B cell (primary cell): Measurements from ENCODE around the gene TLL1. TPM values are rescaled to one million over a fixed set of nuclear protein-coding genes. Genes with fewer than 3 reads are reported as not detected.

Experiments used
- ATAC-seq: fragments of 200-7000 bp; cut with Tn5 transposase; one replicate; pipeline ENCODE4 v1.10.0; 2021; ENCODE audit warnings: low read depth, mild to moderate bottlenecking, moderate number of reproducible peaks, moderate library complexity
- CTCF ChIA-PET: fragments of 350-600 bp; sonication (Branson Sonifier 250); formaldehyde crosslinking; loops from one replicate; lab custom pipeline; 2021; ENCODE audit warnings: antibody characterized with exemption, inconsistent platforms; lab: Charles Lee
- POLR2A ChIA-PET: fragments of 350-600 bp; sonication (Branson Sonifier 250); formaldehyde crosslinking; loops from one replicate; lab custom pipeline; 2021; ENCODE audit warnings: antibody characterized with exemption; lab: Charles Lee
- DNase-seq: peaks from one replicate; pipeline ENCODE4 v3.0.0; 2013
- H2AFZ ChIP-seq: 2 replicates; pipeline ENCODE4 v1.6.1; 2012; ENCODE audit warnings: mild to moderate bottlenecking, low read depth, low read length; ENCODE audit not compliant: insufficient read depth, poor library complexity, severe bottlenecking
- H3K27ac ChIP-seq, 2 donors: 1 replicate in 1 of 2; 2 replicates in 1 of 2; pipeline ENCODE4 v1.5.1; 2012 to 2013; ENCODE audit warnings: low read length in 2 of 2, mild to moderate bottlenecking in 2 of 2, moderate library complexity in 1 of 2
- H3K27me3 ChIP-seq, 4 experiments: fragments of 200-600 bp in 1 of 4; sonication (generic) in 1 of 4; replicated peaks in 1 of 4; 1 replicate in 2 of 4; 2 replicates in 2 of 4; pipeline versions ENCODE4 v1.6.1 to v1.7.0; 2013 to 2016; ENCODE audit warnings: low read length in 3 of 4, mild to moderate bottlenecking in 2 of 4, mixed read lengths in 1 of 4, moderate library complexity in 1 of 4; ENCODE audit not compliant: insufficient read depth in 4 of 4, control insufficient read depth in 3 of 4; ENCODE audit errors: control extremely low read depth in 1 of 4
- H3K36me3 ChIP-seq, 2 experiments: replicated peaks in 1 of 2; 1 replicate in 1 of 2; 2 replicates in 1 of 2; pipeline versions ENCODE4 v1.6.1 to v1.7.1; 2013; ENCODE audit warnings: low read length in 1 of 2; ENCODE audit not compliant: insufficient read depth in 2 of 2, control insufficient read depth in 1 of 2; ENCODE audit errors: control extremely low read depth in 1 of 2, extremely low read depth in 1 of 2
- H3K4me1 ChIP-seq, 2 donors: fragments of 200-600 bp in 1 of 2; sonication (generic) in 1 of 2; 1 replicate in 1 of 2; 2 replicates in 1 of 2; pipeline versions ENCODE4 v1.5.1 to v1.6.1; 2013 to 2017; ENCODE audit warnings: low read length in 2 of 2; ENCODE audit not compliant: control insufficient read depth in 2 of 2, insufficient read depth in 2 of 2
- H3K4me2 ChIP-seq: replicated peaks from 2 replicates; pipeline ENCODE3; 2012; ENCODE audit warnings: mild to moderate bottlenecking, low read depth, low read length; ENCODE audit not compliant: poor library complexity, severe bottlenecking
- H3K4me3 ChIP-seq, 5 experiments: fragments of 200-600 bp in 1 of 5; sonication (generic) in 1 of 5; 1 replicate in 3 of 5; 2 replicates in 2 of 5; pipeline versions ENCODE4 v1.5.1 to v1.7.0; 2011 to 2016; ENCODE audit warnings: low read length in 4 of 5, mild to moderate bottlenecking in 4 of 5, low read depth in 2 of 5, control low read depth in 1 of 5, moderate library complexity in 1 of 5; ENCODE audit not compliant: insufficient read depth in 1 of 5; ENCODE audit errors: control extremely low read depth in 1 of 5, extremely low read depth in 1 of 5
- H3K79me2 ChIP-seq: fragments of 200-600 bp; sonication (generic); one replicate; pipeline ENCODE4 v1.6.0; 2016; ENCODE audit warnings: low read length; ENCODE audit not compliant: control insufficient read depth, insufficient read depth
- H3K9ac ChIP-seq: fragments of 200-600 bp; sonication (generic); 2 replicates; pipeline ENCODE4 v1.6.1; 2017; ENCODE audit warnings: mild to moderate bottlenecking, low read length, moderate library complexity
- H3K9me3 ChIP-seq, 3 donors: one replicate each; pipeline versions ENCODE4 v1.6.1 to v1.7.1; 2013; ENCODE audit warnings: low read length in 2 of 3; ENCODE audit not compliant: control insufficient read depth in 2 of 3, insufficient read depth in 1 of 3; ENCODE audit errors: control extremely low read depth in 1 of 3
- H4K20me1 ChIP-seq: 2 replicates; pipeline ENCODE4 v1.6.0; 2012; ENCODE audit warnings: mild to moderate bottlenecking, low read length; ENCODE audit not compliant: insufficient read depth, control insufficient read depth, poor library complexity, severe bottlenecking
- H3K27ac Mint-ChIP-seq: one replicate; pipeline ENCODE4 v1.8.0; 2021; ENCODE audit warnings: mixed read lengths
- H3K27me3 Mint-ChIP-seq: one replicate; pipeline ENCODE4 v1.8.0; 2021; ENCODE audit warnings: mixed read lengths
- H3K4me1 Mint-ChIP-seq: one replicate; pipeline ENCODE4 v1.8.0; 2021; ENCODE audit warnings: mixed read lengths
- H3K4me3 Mint-ChIP-seq: one replicate; pipeline ENCODE4 v1.8.0; 2021; ENCODE audit warnings: mixed read lengths
- H3K9me3 Mint-ChIP-seq: one replicate; pipeline ENCODE4 v1.8.0; 2022; ENCODE audit warnings: mixed read lengths; ENCODE audit not compliant: insufficient read depth
- EZH2 ChIP-seq: IDR thresholded peaks from 2 replicates; pipeline ENCODE4 v1.6.1; 2012; ENCODE audit warnings: borderline replicate concordance, low read depth, mild to moderate bottlenecking, moderate library complexity, low read length; ENCODE audit not compliant: insufficient read depth, poor library complexity, severe bottlenecking
- WGBS: methylation state at CpG from one replicate; pipeline ENCODE4 v1.1.5; 2013; ENCODE audit warnings: missing lambda C conversion rate; ENCODE audit not compliant: insufficient coverage; 5-methylcytosine and 5-hydroxymethylcytosine counted together
- intact Hi-C: fragments of 100-400 bp; cut with micrococcal nuclease; formaldehyde crosslinking; loops from one replicate; pipeline ENCODE4 v1.10.0; 2022
- polyA plus RNA-seq: library from polyadenylated mRNA; depleted of rRNA; stranded (reverse); fragments of >200 nt; gene quantifications from 2 replicates; pipeline ENCODE4 v1.2.3, GENCODE V29; 2012
- total RNA-seq, 2 donors: library from RNA; stranded (reverse); fragments of 120-200 nt in 1 of 2; gene quantifications; 1 replicate in 1 of 2; 2 replicates in 1 of 2; pipeline versions ENCODE4 v1.2.3 to v1.2.4, GENCODE V29; 2013 to 2022
- TF ChIP-seq, protein P1 (sequence below): fragments of 200-600 bp; IDR thresholded peaks from one replicate; pipeline ENCODE4 v1.8.0; 2022; ENCODE audit warnings: antibody characterized with exemption, mild to moderate bottlenecking

Gene TLL1
- total and polyA plus RNA-seq, 2 donors (not counting 1 experiment from before 2014, with no cell fraction given) = not detected

- ATAC-seq (no peak), DNase-seq (no peak)
- Histone ChIP-seq H3K27me3 (no peaks in the 10 kb centered on the region), H3K9me3 (no peaks in the 10 kb centered on the region), H3K9ac (no peak overlapping the region), H4K20me1 (no peaks in the 10 kb centered on the region), H3K4me3 (no peak overlapping the region), H3K27ac (no peak overlapping the region), H3K4me2 (no peak overlapping the region), H3K4me1 (no peaks in the 10 kb centered on the region), H3K79me2 (no peaks in the 10 kb centered on the region), H2AFZ (no peak overlapping the region), H3K36me3 (no peaks in the 10 kb centered on the region)
- Mint-ChIP-seq H3K9me3 (no peaks in the 10 kb centered on the region), H3K27me3 (no peaks in the 10 kb centered on the region), H3K4me1 (no peaks in the 10 kb centered on the region), H3K27ac (no peak overlapping the region), H3K4me3 (no peak overlapping the region)
- POLR2A ChIA-PET = no interaction called here
- intact Hi-C loops = no loop called here
- TF ChIP-seq, protein P1, sequence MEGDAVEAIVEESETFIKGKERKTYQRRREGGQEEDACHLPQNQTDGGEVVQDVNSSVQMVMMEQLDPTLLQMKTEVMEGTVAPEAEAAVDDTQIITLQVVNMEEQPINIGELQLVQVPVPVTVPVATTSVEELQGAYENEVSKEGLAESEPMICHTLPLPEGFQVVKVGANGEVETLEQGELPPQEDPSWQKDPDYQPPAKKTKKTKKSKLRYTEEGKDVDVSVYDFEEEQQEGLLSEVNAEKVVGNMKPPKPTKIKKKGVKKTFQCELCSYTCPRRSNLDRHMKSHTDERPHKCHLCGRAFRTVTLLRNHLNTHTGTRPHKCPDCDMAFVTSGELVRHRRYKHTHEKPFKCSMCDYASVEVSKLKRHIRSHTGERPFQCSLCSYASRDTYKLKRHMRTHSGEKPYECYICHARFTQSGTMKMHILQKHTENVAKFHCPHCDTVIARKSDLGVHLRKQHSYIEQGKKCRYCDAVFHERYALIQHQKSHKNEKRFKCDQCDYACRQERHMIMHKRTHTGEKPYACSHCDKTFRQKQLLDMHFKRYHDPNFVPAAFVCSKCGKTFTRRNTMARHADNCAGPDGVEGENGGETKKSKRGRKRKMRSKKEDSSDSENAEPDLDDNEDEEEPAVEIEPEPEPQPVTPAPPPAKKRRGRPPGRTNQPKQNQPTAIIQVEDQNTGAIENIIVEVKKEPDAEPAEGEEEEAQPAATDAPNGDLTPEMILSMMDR = no peak
- TF ChIP-seq EZH2 = no peak
- CTCF ChIA-PET = no interaction called here
Observed at GRCh38 chr4:166044871-166045270, 171.8 kb downstream of the TLL1 start.

GRCh38 chr4:166045457-166045856, 172.4 kb downstream of the TLL1 start:
- no peak overlapping the region for H3K27ac ChIP-seq

More at GRCh38 chr4:166045457-166045856, 172.4 kb downstream of the TLL1 start:
- H3K4me1 Mint-ChIP-seq = no peaks in the 10 kb centered on the region
- no peak for DNase-seq
- ATAC-seq = no peak
- 79% methylated on average over 9 of the region's 9 CpGs for WGBS
- Histone ChIP-seq H3K9ac (no peak overlapping the region), H3K27me3 (no peaks in the 10 kb centered on the region), H3K36me3 (no peaks in the 10 kb centered on the region), H3K4me1 (no peaks in the 10 kb centered on the region), H4K20me1 (no peaks in the 10 kb centered on the region), H3K9me3 (no peaks in the 10 kb centered on the region), H3K4me3 (no peak overlapping the region), H2AFZ (no peak overlapping the region), H3K4me2 (no peak overlapping the region), H3K79me2 (no peaks in the 10 kb centered on the region)
- no peak for TF ChIP-seq EZH2
- TF ChIP-seq, protein P1 = no peak
- no peak overlapping the region for H3K27ac Mint-ChIP-seq
- ChIA-PET POLR2A (no interaction called here), CTCF (no interaction called here)
- H3K27me3 Mint-ChIP-seq = no peaks in the 10 kb centered on the region
- intact Hi-C loops = no loop called here
- no peak overlapping the region for H3K4me3 Mint-ChIP-seq
- no peaks in the 10 kb centered on the region for H3K9me3 Mint-ChIP-seq
